Lower lobe of right lung (tissue), 2 donors: ENCODE measurements around the gene BCL2L13. TPM values are rescaled to one million over a fixed set of nuclear protein-coding genes. Genes with fewer than 3 reads are reported as not detected.

Experiments
- ATAC-seq, 2 donors: fragments of 200-7000 bp; cut with Tn5 transposase; one replicate each; pipeline ENCODE4 v1.9.1; 2020 to 2022; ENCODE audit warnings: mild to moderate bottlenecking in 2 of 2, moderate library complexity in 2 of 2
- DNase-seq: peaks from one replicate; pipeline ENCODE4 v3.0.0-alpha.2; 2020
- H3K27ac ChIP-seq: fragments of 200-600 bp; one replicate; pipeline ENCODE4 v1.8.0; 2022
- H3K27me3 ChIP-seq: fragments of 200-600 bp; one replicate; pipeline ENCODE4 v1.8.0; 2022; ENCODE audit warnings: low read depth
- H3K36me3 ChIP-seq: fragments of 200-600 bp; one replicate; pipeline ENCODE4 v1.8.0; 2022; ENCODE audit warnings: mild to moderate bottlenecking
- H3K4me1 ChIP-seq: fragments of 200-600 bp; one replicate; pipeline ENCODE4 v1.8.0; 2022
- H3K4me3 ChIP-seq: fragments of 200-600 bp; one replicate; pipeline ENCODE4 v1.8.0; 2022; ENCODE audit warnings: mild to moderate bottlenecking
- H3K9me3 ChIP-seq: fragments of 200-600 bp; one replicate; pipeline ENCODE4 v1.8.0; 2022
- CTCF ChIP-seq: fragments of 200-600 bp; IDR thresholded peaks from one replicate; pipeline ENCODE4 v1.8.0; 2022; ENCODE audit warnings: antibody characterized with exemption, mild to moderate bottlenecking
- intact Hi-C: fragments of 100-400 bp; cut with DNase I; formaldehyde crosslinking; loops from one replicate; pipeline ENCODE4 v1.11.0; 2022
- total RNA-seq: library from RNA; stranded (reverse); fragmentation: NEBNext Ultra II Directional; extraction: Animal tissue kit (Norgen Biotek cat#: 25700); gene quantifications from one replicate; pipeline ENCODE4 v1.2.1, GENCODE V29; 2021
- donor health status: DM: no; HTN: yes; CAD: no; lungs with severe emphysema.

Gene BCL2L13
- total RNA-seq, 1 donor from 2014 or later = 41.2 TPM

- H3K9me3 ChIP-seq = no peaks in the 10 kb centered on the region
- ATAC-seq = no peak
- intact Hi-C loops = no loop called here
- DNase-seq = no peak
- H3K27me3 ChIP-seq = no peaks in the 10 kb centered on the region
- no peak overlapping the region for H3K27ac ChIP-seq
- no peak for TF ChIP-seq CTCF
- H3K36me3 ChIP-seq = peaks cover 71% of the 10 kb centered on the region
- H3K4me3 ChIP-seq = no peak overlapping the region
- H3K4me1 ChIP-seq = peaks cover 20% of the 10 kb centered on the region
Measured at GRCh38 chr22:17728786-17729185, 90.2 kb downstream of the BCL2L13 start.

GRCh38 chr22:17729561-17729960, 91.0 kb downstream of the BCL2L13 start:
- Histone ChIP-seq H3K27me3 (no peaks in the 10 kb centered on the region), H3K36me3 (peaks cover 78% of the 10 kb centered on the region), H3K27ac (no peak overlapping the region), H3K4me1 (peaks cover 15% of the 10 kb centered on the region), H3K4me3 (no peak overlapping the region), H3K9me3 (no peaks in the 10 kb centered on the region)
- TF ChIP-seq CTCF = no peak
- intact Hi-C loops = no loop called here
- ATAC-seq = no peak
- no peak for DNase-seq

- Histone ChIP-seq H3K36me3 (peaks cover 94% of the 10 kb centered on the region), H3K9me3 (no peaks in the 10 kb centered on the region), H3K27me3 (no peaks in the 10 kb centered on the region), H3K4me3 (no peak overlapping the region), H3K4me1 (no peaks in the 10 kb centered on the region), H3K27ac (no peak overlapping the region)
- no peak for DNase-seq
- ATAC-seq = no peak
- no peak for TF ChIP-seq CTCF
- intact Hi-C loops = no loop called here
Measured at GRCh38 chr22:17732251-17732854, 93.8 kb downstream of the BCL2L13 start.

- no peak for ATAC-seq
- intact Hi-C loops = no loop called here
- H3K27ac ChIP-seq = no peak overlapping the region
- H3K4me1 ChIP-seq = no peaks in the 10 kb centered on the region
- no peaks in the 10 kb centered on the region for H3K9me3 ChIP-seq
- TF ChIP-seq CTCF = no peak
- H3K27me3 ChIP-seq = no peaks in the 10 kb centered on the region
- DNase-seq = no peak
- H3K36me3 ChIP-seq = peaks cover 90% of the 10 kb centered on the region
- H3K4me3 ChIP-seq = no peak overlapping the region
Measured at GRCh38 chr22:17733466-17733865, 94.9 kb downstream of the BCL2L13 start.

GRCh38 chr22:17734187-17734586, 95.6 kb downstream of the BCL2L13 start:
- Histone ChIP-seq H3K36me3 (peaks cover 86% of the 10 kb centered on the region), H3K9me3 (no peaks in the 10 kb centered on the region), H3K4me3 (no peak overlapping the region), H3K27ac (no peak overlapping the region), H3K4me1 (no peaks in the 10 kb centered on the region), H3K27me3 (no peaks in the 10 kb centered on the region)
- no peak for TF ChIP-seq CTCF
- intact Hi-C loops = no loop called here
- no peak for ATAC-seq
- DNase-seq = no peak
